ENCODE measurements around the gene FOXP2.
A peak's percentile ranks its signal among the peaks of the same experiment; 100 is the strongest.
"Not testable (repeated sequence)": the region's sequence is repeated elsewhere in the genome, so short reads cannot be mapped to it uniquely, and the experiment has no call there.

Gene FOXP2

GRCh38 chr7:114414156-114415063, at the start of gene FOXP2:
FOXP2 (plus strand) TSS chr7:114414815; CDS start chr7:114426512, 11,697 bp downstream.
- DNase-seq: no peak

GRCh38 chr7:114365791-114366190, 48.8 kb upstream of the FOXP2 start:
- DNase-seq: no peak

GRCh38 chr7:114368492-114368891, 46.1 kb upstream of the FOXP2 start:
- DNase-seq: no peak

GRCh38 chr7:114369294-114369693, 45.3 kb upstream of the FOXP2 start:
- DNase-seq: no peak

GRCh38 chr7:114372619-114373018, 42.0 kb upstream of the FOXP2 start:
- no peak for DNase-seq

GRCh38 chr7:114375907-114376306, 38.7 kb upstream of the FOXP2 start:
- DNase-seq: no peak

GRCh38 chr7:114383946-114384345, 30.7 kb upstream of the FOXP2 start:
- DNase-seq: not testable (repeated sequence)

- DNase-seq: not testable (repeated sequence)
These were observed 30.3 kb upstream of the FOXP2 start for GRCh38 chr7:114384346-114384745.

GRCh38 chr7:114388021-114388420, 26.6 kb upstream of the FOXP2 start:
- DNase-seq: no peak

GRCh38 chr7:114392686-114393085, 21.9 kb upstream of the FOXP2 start:
- peak; percentile 24 for DNase-seq

- DNase-seq: no peak
These were observed 11.6 kb upstream of the FOXP2 start for GRCh38 chr7:114402876-114403635.

- DNase-seq: no peak
These were observed 9.2 kb upstream of the FOXP2 start for GRCh38 chr7:114405427-114405826.

- peak; percentile 16 for DNase-seq
These were observed 4.9 kb upstream of the FOXP2 start for GRCh38 chr7:114409750-114410149.

- DNase-seq: no peak
These were observed 2.1 kb upstream of the FOXP2 start for GRCh38 chr7:114412548-114412947.

- no peak for DNase-seq
These were observed 857 bp upstream of the FOXP2 start for GRCh38 chr7:114413761-114414155.

- DNase-seq: no peak
These were observed 712 bp downstream of the FOXP2 start for GRCh38 chr7:114415064-114415989.

- no peak for DNase-seq
These were observed 1.7 kb downstream of the FOXP2 start for GRCh38 chr7:114416129-114416990.

- no peak for DNase-seq
These were observed 2.7 kb downstream of the FOXP2 start for GRCh38 chr7:114417290-114417689.

- no peak for DNase-seq
These were observed 3.5 kb downstream of the FOXP2 start for GRCh38 chr7:114418117-114418516.

GRCh38 chr7:114419441-114420272, 5.0 kb downstream of the FOXP2 start:
- no peak for DNase-seq
